Measurements from ENCODE around the gene IL1B.

The IL1B gene

GRCh38 chr2:112884869-112885505 lies 48.4 kb upstream of the IL1B start:
- H3F3A ChIP-seq (ENCODE audit: control insufficient read depth, insufficient read depth), result no peaks in the 10 kb centered on the region
- TF ChIP-seq EZH2phosphoT487 (IDR thresholded peaks at IDR 0.05; ENCODE audit: borderline replicate concordance, low read length) (no peak), CTCF (IDR thresholded peaks at IDR 0.05; ENCODE audit: low read depth, low read length, poor library complexity, severe bottlenecking) (peak; percentile 94)
- H3K4me3 ChIP-seq (ENCODE audit: low read length), result no peak overlapping the region

GRCh38 chr2:112883669-112884068 lies 47.1 kb upstream of the IL1B start:
- Histone ChIP-seq H3K27ac (ENCODE audit: low read depth, low read length) (no peak overlapping the region), H3K4me1 (ENCODE audit: control insufficient read depth, low read length) (peaks cover 24% of the 10 kb centered on the region), H3K9me3 (ENCODE audit: control insufficient read depth, insufficient read depth, low read length) (no peaks in the 10 kb centered on the region), H3K4me2 (ENCODE audit: low read length) (no peak overlapping the region), H3K36me3 (ENCODE audit: control insufficient read depth, low read length) (no peaks in the 10 kb centered on the region), H3K9me2 (replicated peaks; ENCODE audit: control insufficient read depth, low read length) (no peaks in the 10 kb centered on the region), H3K4me3 (ENCODE audit: low read length) (no peak overlapping the region), H3F3A (ENCODE audit: control insufficient read depth, insufficient read depth) (no peaks in the 10 kb centered on the region), H3K27me3 (ENCODE audit: control insufficient read depth, low read length) (0 out of 2 replicates have a peak, but pooled peaks cover 2% of the 10 kb centered on the region), H3K79me2 (ENCODE audit: control insufficient read depth, low read length) (no peaks in the 10 kb centered on the region), H4K20me1 (ENCODE audit: control insufficient read depth, insufficient read depth, low read depth, low read length) (no peaks in the 10 kb centered on the region)
- TF ChIP-seq CTCF (IDR thresholded peaks at IDR 0.05; ENCODE audit: low read depth, low read length, poor library complexity, severe bottlenecking) (no peak), EZH2phosphoT487 (IDR thresholded peaks at IDR 0.05; ENCODE audit: borderline replicate concordance, low read length) (no peak)

More at GRCh38 chr2:112884869-112885505, 48.4 kb upstream of the IL1B start:
- H3K27ac ChIP-seq (ENCODE audit: low read depth, low read length), result no peak overlapping the region
- H3K9me3 ChIP-seq (ENCODE audit: control insufficient read depth, insufficient read depth, low read length), result no peaks in the 10 kb centered on the region
- H3K4me1 ChIP-seq (ENCODE audit: control insufficient read depth, low read length), result peaks cover 19% of the 10 kb centered on the region
- no peaks in the 10 kb centered on the region for H3K79me2 ChIP-seq (ENCODE audit: control insufficient read depth, low read length)
- no peak overlapping the region for H3K4me2 ChIP-seq (ENCODE audit: low read length)
- H4K20me1 ChIP-seq (ENCODE audit: control insufficient read depth, insufficient read depth, low read depth, low read length), result no peaks in the 10 kb centered on the region
- H3K9me2 ChIP-seq (replicated peaks; ENCODE audit: control insufficient read depth, low read length), result no peaks in the 10 kb centered on the region
- no peaks in the 10 kb centered on the region for H3K36me3 ChIP-seq (ENCODE audit: control insufficient read depth, low read length)
- H3K27me3 ChIP-seq (ENCODE audit: control insufficient read depth, low read length), result 0 out of 2 replicates have a peak, but pooled peaks cover 2% of the 10 kb centered on the region

- TF ChIP-seq CTCF (IDR thresholded peaks at IDR 0.05; ENCODE audit: low read depth, low read length, poor library complexity, severe bottlenecking), result no peak
- TF ChIP-seq EZH2phosphoT487 (IDR thresholded peaks at IDR 0.05; ENCODE audit: borderline replicate concordance, low read length), result no peak
- Histone ChIP-seq H3K27me3 (ENCODE audit: control insufficient read depth, low read length) (no peaks in the 10 kb centered on the region), H4K20me1 (ENCODE audit: control insufficient read depth, insufficient read depth, low read depth, low read length) (no peaks in the 10 kb centered on the region), H3K9me2 (replicated peaks; ENCODE audit: control insufficient read depth, low read length) (no peaks in the 10 kb centered on the region), H3F3A (ENCODE audit: control insufficient read depth, insufficient read depth) (no peaks in the 10 kb centered on the region), H3K27ac (ENCODE audit: low read depth, low read length) (no peak overlapping the region), H3K36me3 (ENCODE audit: control insufficient read depth, low read length) (no peaks in the 10 kb centered on the region), H3K79me2 (ENCODE audit: control insufficient read depth, low read length) (no peaks in the 10 kb centered on the region), H3K4me1 (ENCODE audit: control insufficient read depth, low read length) (peaks cover 21% of the 10 kb centered on the region), H3K9me3 (ENCODE audit: control insufficient read depth, insufficient read depth, low read length) (no peaks in the 10 kb centered on the region), H3K4me3 (ENCODE audit: low read length) (no peak overlapping the region), H3K4me2 (ENCODE audit: low read length) (no peak overlapping the region)
These were observed 44.8 kb upstream of the IL1B start for GRCh38 chr2:112881217-112881985.

Data from DOHH2 (cell line).